ENCODE measurements around the gene MALRD1.

MALRD1 gene

DNA sequence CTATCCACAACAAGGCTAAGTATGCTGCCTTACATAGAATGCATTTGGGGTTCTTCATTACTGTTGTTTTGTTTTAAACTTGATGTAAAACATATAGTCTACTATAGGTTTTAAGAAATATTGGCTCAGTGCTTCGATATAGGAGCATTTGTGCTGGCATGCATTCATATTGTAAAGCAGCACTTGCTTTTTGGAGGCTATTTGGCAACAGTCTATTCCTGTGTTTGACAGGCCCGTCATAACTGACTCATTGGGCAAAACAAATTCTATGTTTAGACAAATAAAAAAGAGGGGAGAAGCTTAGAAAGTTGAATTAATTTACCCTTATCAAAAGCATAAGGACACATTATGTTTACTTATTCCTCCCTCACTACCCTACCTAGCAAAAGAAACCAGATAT, 729.2 kb downstream of the MALRD1 start:
- no peak for DNase-seq (ENCODE audit: low read depth in 2 of 2)

GRCh38 chr10:19778996-19779395, 730.4 kb downstream of the MALRD1 start:
- DNase-seq (ENCODE audit: low read depth in 2 of 2) = no peak

DNA sequence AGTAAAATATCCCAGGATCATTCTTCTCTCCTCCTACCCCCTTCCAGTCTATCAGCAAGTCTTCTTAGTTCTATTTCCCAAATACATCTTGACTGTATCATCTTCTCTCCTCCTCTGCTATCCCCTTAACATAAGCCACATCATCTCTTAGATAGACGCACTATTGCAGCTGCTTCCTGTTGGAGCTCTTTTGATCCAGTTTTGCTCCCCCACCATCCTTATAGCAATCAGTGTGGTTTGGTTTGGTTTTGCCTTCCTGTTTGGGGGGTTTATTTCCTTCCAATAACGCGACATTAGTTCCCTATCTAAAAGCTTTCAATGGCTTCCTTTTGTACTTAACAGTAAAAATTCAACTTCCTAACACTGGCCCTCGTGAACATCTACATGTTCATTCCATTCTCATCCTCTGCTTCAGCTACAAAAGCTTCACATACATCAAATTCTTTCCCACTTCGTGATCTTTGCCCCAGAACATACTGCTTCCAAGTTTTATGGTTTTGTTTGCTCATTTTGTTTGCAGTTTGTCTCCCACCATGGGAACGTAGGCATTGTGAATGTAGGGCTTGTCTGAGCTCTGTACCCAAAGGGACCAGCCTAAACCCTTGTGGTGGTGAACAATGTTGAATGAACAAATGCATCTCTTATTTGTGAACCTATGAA, 734.0 kb downstream of the MALRD1 start:
- DNase-seq (ENCODE audit: low read depth in 2 of 2) = no peak

DNA sequence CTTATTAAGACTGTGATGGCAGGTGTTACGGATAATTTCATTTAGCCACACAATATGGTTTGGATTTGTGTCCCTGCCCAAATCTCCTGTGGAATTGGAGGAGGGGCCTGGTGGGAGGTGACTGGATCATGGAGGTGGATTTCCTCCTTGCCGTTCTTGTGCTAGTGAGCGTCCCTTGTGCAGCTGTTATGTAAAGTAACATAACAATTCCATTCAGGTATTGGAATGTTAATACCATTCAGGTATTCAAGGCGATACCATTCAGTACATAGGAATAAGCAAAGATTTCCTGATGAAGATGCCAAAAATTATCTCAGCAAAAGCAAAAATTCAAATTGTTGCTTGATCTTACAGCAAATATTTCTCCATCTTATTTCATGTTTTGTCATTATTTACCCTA, 735.1 kb downstream of the MALRD1 start:
- DNase-seq (ENCODE audit: low read depth in 2 of 2) = no peak
